ENCODE results near the gene CSRP1. TPM values are rescaled to one million over a fixed set of nuclear protein-coding genes. Genes with fewer than 3 reads are reported as not detected.
"Not testable (repeated sequence)": the region's sequence is repeated elsewhere in the genome, so short reads cannot be mapped to it uniquely, and the experiment has no call there.

CSRP1 gene
- total RNA-seq, 1 donor from 2014 or later, result 253 TPM

DNA sequence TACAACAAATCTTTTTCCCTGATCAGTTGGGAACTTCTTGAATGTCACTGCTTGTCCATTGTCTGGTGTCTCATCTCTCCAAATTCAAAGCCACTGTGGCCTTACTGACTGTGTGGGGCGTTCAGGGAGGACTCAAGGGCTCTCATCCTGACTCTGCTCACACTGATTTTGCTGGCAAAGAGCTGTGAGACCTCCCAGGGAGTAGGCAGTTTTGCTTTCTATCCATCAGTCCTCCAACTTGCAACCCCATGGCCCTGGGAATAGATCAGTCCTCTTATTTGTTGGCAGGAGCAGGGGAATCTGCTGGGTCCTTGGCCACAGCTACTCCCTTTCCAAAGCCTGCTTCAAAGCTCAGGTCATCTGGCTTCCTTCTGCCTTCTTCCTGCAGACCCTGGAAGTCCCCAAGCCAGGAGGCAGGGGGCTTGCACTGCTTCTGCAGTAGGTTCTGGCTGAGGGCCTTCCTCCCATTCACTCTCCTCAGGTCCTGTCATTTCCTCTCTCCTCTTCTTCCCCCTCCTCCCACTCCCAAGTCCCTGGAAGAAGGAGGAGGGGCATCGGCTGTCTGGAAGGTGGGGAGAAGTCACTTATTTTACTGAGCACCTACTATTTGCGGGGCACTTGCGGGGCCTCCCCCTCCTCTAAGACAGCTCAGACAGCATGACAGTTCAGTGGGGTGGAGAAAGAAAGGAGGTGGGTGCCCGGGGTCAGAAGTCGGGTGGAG is 31.1 kb upstream of the CSRP1 start:
- no peak for DNase-seq (ENCODE audit: low read depth)

DNA sequence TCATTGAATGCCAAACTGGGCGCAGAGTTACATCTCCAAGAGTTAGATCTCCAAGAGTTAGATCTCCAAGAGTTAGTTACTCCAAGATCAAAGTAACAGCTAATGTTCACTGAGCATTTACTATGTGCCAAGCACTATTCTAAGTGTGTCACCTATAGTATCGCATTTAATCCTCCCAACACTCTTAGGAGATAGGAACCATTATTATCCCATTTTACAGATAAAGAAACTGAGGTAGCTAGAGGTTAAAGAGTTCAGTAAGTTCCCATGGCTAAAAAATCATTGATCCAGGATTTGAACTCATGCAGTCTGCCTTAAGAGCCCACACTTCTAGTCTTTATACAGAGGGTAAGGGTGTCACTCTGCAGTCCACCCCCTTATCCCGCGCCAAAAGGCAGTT is 30.5 kb upstream of the CSRP1 start:
- no peak for DNase-seq (ENCODE audit: low read depth)

DNA sequence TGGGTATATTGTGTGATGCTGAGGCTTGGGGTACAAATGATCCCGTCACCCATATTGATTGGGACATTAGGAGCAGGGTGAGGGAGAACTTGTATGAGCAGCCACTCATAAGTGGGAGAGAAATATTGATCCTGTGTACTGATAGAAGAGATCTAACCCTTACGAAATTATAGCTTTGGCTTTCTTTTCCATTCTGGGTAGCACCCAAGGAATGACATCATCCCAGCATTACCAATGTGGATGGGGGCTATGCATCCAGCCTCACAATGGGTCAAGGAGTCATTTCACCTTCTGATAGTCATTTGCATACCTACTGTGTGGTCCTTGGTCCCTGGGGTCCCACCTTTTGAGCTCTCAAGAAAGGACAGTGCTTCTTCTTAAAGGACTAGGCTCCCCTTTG is 30.1 kb upstream of the CSRP1 start:
- no peak for DNase-seq (ENCODE audit: low read depth)

DNA sequence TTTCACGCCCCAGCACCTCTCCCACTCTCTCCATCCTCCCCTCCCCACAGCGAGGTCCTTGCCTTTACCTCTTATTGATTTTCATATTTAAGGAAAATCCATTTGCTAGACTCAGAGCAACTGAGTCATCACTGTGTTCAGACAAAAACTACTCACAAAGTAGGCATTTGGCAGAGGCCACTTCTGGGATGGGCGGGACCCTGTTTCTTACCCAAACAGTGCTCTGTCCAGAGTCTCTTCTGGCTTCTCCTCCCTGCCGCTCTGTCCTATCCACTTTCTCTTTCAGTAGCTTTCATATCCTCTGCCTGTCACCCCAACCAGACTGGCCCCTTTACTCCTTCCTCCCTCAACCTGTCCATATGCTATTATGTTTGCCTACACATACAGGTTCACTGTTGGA is 29.6 kb upstream of the CSRP1 start:
- peak; percentile 35 for DNase-seq (ENCODE audit: low read depth)

DNA sequence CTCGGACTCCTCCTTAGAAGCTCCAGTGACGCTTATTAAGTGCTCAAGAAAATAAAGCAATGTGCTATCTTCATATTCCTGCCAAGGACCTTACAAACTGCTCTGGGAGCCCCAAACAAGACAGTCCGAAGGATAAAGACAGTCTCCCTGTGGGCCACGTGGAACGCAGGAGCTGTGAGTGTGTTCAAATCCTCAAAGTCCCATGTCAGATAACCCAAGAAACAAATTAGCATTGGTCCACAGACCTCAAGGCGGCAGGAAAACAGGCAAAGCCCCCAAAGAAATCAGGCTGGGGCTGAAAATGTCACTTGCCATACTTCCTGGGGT is 29.0 kb upstream of the CSRP1 start:
- no peak for DNase-seq (ENCODE audit: low read depth)

DNA sequence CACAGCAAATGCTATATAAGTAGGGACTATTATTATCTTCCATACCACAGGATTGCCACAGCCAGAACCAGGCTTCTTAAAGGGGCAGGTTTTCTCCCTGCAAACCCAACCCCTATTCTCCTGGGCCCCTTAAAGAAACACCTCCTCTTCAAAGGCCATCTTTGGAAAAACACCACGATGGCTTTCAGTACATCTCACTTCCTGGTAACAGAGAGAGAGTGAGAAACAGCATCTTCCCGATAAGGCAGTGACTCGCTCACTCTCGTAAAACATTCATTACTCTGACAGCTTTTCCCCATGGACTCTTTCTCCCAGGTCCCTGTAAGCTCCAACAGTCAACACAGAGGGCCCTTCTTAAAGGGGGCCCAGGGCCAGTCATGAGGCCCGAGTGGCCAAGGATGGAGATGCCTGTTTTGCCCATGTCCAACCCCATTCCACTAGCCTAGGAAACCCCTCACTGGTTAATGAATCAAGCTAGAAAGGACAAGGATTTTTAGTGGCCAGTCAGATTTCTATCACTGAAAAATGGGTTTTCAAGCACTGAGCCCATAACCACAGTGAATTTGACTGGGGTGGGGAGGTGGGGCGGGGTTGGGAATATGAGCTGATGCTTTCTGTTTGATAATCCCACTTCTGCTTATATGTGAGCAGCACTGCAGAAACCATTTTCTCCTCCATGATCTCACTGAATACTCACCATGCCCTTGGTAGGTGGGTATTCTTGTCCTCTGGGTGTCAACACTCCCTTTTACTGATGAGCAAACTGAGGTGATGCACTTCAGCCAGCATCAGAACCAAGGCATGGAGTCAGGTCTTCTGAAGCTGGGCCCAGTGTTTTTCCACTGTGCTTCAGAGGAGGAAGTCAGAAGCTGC is 28.4 kb upstream of the CSRP1 start:
- DNase-seq (ENCODE audit: low read depth), result peak; percentile 72

DNA sequence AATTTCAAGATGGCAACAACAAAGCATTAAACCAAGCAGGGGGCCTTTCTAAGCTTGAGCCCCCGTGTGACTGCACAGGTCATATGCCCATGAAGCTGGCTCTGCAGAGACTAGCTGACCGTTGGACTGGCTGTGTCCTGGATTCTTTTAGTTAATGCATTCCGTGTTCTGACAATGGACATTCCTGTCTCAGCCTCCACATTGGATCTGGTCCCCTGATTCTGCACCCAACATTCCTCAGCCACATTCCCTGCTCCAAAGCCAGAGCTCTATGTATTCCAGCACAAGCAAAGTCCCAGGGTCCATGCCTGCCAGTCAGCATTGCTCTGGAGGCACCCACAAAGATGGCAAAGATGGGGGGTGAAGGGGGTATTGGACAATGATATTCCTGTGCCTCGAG is 26.9 kb upstream of the CSRP1 start:
- DNase-seq (ENCODE audit: low read depth), result peak; percentile 26

DNA sequence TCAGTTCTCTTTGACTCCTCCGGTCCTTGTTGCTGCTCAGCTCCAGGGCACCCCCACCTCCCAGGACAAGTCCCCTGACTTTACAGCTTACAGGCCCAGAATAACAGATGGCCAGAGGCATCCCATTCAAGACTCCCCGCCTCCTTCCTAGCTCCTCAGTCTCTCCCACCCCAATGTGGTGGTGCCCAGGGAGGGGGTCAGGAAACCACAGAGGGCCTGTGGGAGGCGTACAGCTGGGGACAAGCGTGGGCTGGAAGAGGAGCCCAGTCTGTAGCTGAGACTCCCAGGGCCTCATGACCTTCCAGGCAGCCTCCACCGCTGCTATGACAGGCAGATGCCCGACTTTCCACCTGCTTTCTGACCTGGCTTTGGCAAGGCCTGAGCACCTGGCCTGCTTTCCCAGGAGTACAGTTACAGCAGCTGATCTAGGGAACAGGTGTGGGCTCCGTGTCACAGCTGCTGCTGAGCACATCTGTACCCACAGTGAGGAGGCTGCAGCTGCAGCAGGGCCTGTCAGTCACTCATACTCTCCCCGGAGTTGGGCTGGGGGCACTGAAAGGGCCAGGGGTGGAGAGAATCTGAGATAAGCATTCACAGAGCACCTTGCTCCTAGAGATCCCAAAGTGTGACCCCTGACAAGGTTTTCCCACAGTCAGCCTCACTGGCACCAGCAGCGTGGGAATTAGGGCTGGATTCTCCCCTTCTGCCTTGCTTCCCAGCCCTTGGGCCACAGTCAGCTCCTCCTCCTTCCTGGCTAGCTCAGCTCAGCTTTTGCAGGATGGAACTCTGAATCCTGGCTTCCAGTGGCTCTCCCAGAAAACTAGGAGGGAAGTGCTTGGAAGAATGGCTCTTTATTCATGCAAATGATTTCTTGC is 24.9 kb upstream of the CSRP1 start:
- DNase-seq (ENCODE audit: low read depth), result no peak

DNA sequence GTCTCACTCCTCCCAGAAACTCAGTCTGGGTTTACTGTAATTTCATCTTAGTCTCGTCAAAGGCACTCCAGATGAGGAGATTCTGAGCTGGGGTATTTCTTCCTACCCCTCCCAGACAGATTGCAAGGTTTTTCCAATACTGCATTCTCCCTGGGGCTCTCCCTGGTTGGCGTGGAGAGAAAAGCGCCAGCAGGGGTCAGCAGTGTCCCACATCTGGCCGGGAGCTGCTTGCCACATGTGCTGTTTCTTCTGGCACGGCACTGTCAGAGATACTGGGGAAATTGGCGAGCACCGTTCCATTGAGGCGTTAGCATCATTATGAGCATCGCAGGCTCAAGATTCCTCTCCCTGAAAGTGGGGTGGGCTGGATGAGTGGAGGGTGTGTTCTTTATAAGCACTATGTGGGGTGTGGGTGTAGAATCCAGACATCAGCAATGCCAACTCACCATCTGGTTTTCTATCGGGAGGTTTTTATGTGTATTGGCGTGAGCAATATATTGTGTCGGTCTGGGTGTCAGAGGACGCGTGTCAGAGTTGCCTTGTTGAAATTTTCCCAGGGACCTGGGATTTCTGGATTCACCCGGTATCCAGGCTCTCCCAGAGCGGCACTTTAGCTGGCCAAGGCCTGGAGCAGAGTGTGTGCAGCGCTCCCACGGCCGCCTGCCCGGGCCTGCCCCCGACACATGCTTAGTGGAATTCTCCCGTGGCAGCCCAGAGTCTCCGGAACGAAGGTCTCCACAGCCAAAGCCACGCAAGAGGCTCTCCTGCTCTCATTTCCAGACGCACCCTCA is 24.0 kb upstream of the CSRP1 start:
- peak; percentile 54 for DNase-seq (ENCODE audit: low read depth)

DNA sequence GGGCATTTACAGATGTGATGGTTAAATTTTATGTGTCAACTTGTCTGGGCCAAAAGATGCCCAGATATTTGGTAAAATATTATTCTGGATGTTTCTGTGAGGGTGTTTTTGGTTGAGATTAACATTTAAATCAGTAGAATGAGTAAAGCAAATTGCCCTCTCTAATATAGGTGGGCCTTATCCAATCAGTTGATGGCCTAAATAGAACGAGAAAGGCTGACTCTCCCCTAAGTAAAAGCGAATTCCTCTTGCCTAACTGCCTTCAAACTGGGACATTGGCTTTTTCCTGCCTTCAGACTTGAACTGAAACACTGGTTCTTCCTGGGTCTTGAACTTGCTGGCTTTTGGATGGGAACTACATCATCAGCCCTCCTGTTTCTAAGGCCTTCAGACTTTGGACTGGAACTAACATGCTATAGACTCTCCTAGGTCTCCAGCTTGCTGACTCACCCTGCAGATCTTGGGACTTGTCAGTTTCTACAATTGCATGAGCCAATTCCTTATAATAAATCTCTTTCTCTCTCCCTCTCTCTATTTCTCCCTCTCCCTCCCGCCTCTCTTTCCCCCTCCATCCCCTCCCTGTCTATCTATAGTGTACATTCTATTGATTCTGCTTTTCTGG is 21.8 kb upstream of the CSRP1 start:
- peak; percentile 71 for DNase-seq (ENCODE audit: low read depth)

DNA sequence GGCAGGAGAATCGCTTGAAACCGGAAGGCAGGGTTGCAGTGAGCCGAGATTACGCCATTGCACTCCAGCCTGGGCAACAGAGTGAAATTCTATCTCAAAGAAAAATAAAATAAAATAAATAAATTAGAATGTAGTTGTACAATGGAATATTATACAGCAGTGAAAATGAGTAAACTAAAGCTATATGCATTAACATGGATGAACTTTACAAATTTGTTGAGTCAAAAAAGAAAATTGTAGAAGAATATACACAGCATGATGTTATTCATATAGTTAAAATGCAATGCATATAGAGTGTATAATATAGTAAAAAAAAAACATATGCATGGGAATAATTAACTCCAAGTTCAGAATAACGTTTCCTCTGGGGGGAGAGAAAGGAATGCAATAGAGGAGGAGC is 21.0 kb upstream of the CSRP1 start:
- no peak for DNase-seq (ENCODE audit: low read depth)

DNA sequence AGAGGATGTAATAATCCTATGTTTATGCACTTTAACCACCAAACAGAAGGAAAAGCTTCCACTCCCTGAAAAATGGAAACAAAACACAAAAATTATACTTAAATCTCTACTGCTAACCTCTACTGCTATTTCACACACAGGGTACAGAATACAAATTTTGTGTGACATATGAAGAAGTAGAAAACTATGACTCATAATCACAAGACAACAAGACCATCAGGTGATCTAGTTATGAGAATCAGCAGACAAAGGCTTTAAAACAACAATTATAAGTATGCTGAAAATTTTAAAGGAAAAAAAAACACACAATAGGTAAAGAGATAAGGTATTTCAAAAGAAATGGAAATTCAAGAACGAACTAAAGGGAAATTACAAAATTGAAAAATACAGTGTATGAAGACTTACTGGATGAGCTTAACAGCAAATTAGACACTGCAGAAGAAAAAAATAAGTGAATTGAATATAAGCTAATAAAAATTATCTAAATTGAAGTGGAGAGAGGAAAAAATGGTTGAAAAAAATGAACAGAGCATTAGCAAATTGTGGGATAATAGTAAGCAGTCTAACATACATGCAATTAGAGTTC is 18.4 kb upstream of the CSRP1 start:
- DNase-seq (ENCODE audit: low read depth), result no peak

DNA sequence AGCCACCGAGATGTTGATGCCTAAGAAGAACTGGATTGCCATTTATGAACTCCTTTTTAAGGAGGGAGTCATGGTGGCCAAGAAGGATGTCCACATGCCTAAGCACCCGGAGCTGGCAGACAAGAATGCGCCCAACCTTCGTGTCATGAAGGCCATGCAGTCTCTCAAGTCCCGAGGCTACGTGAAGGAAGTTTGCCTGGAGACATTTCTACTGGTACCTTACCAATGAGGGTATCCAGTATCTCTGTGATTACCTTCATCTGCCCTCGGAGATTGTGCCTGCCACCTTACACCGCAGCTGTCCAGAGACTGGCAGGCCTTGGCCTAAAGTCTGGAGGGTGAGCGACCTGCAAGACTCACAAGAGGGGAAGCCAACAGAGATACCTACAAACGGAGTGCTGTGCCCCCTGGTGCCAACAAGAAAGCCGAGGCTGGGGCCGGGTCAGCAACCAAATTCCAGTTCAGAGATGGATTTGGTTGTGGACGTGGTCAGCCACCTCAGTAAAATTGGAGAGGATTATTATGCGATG is 13.2 kb upstream of the CSRP1 start:
- DNase-seq (ENCODE audit: low read depth), result not testable (repeated sequence)

DNA sequence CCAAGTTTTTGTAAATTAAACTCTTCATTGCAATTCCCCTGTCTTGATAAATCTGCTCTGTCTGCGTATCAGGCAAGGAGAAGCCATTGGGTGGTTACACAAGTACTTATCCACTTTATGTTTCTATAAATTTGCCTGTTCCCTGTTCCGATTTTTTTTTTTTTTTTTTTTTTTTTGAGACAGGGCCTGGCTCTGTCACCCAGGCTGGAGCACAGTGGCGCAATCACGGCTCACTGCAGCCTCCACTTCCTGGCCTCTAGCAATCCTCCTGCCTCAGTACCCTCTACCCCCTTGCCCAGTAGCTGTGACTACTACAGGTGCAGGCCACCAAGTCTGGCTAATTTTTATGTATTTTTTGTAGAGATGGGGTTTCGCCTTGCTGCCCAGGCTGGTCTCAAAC is 11.1 kb upstream of the CSRP1 start:
- no peak for DNase-seq (ENCODE audit: low read depth)

DNA sequence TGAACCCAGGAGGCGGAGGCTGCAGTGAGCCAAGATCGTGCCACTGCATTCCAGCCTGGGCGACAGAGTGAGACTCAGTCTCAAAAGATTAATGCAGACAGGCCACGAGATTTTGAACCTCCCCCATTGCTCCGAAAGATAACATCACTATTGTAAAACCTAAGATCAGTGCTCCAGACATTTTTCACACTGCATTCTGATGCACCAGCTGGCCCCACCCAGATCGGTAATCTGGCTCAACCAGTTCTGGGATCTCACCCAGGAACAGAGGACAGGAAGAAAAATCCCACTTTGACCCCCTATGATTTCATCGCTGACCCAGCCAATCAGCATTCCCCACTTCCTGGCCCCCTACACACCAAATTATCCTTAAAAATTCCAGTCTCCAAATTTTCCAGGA is 10.7 kb upstream of the CSRP1 start:
- no peak for DNase-seq (ENCODE audit: low read depth)

DNA sequence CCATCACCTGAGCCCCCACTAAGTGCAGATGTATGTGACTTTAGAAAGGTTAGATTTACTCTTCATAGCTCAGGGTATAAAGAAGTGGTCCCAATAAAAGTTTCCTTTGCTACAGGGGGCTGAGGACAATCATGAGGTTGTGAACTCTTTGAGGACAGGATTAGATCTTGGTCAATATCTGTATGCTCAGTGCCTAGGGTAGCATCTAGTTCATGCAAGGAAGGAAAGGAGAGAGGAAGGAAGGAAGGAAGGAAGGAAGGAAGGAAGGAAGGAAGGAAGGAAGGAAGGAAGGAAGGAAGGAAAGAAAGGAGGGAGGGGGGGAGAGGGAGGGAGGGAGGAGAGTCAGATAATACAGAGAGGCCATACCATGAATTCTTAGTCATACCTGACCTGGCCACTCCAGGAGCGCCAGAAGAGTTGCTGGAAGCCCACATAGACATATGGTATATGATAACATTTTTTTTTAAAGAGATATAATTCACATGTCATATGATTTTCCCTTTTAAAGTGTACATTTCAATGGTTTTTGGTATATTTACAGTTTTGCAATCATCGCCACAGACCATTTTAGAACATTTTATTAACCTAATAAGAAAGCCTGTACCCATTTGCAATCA is 9.7 kb upstream of the CSRP1 start:
- DNase-seq (ENCODE audit: low read depth), result no peak

DNA sequence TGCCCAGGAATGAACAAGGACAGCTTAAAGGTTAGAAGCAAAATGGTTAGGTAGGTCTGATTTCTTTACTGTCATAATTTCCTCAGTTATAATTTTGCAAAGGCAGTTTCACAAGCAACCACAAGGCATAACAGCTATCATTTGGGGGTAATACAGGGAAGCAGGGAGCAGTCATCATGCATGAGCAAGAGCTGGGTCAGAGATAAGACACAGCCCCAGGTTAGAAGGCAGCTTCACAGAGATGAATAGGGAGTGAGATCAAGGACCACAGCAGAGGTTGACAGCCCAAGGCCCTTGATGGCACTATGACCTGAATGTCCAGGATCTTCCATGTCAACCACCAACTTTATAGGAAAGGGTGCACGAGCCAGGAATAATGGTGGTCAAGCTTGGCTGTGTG is 9.0 kb upstream of the CSRP1 start:
- DNase-seq (ENCODE audit: low read depth), result no peak

DNA sequence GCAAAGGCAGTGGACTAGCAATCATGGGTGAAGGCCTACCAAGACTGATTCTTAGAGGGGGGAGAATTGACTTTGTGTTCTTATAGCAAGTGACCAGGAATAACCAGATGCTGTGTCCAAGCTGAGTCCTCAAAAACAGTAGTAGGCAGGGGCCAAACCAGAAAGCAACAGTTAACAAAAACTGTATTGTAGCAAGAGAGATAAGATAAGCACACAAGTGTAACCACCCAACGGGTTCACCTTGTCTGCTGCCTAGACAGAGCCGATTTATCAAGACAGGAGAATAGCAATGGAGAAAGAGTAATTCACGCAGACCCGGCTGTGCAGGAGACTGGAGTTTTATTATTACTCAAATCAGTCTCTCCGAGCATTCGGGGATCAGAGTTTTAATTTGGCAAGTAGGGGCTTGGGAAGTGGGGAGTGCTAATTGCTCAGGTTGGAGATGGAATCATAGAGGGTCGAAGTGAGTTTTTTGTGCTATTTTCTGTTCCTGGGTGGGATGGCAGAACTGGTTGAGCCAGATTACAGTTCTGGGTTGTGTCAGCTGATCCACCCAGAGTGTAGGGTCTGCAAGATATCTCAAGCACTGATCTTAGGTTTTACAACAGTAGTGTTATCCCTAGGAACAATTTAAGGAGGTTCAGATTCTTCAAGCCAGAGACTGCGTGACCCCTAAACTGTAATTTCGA is 8.3 kb upstream of the CSRP1 start:
- no peak for DNase-seq (ENCODE audit: low read depth)

DNA sequence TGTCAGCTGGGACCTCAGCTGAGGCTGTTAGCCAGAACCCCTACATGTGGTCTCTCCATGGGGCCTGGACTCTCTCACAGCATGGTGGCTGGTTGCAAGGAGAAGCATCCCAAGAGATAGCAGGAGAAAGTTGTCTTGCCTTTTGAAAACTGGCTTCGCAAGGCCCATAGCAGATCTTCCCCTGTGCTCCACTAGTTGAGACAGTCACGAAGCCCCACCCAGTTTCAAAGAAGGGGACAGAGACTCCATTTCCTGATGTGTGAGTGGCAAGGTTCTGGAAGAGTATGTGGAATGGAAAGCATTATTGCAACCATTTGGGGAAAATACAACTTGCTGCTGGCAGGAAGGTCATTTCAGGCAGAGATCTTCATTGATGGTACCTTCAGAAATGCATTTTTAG is 7.5 kb upstream of the CSRP1 start:
- no peak for DNase-seq (ENCODE audit: low read depth)

All from renal cortical epithelial cell (primary cell).